ENCODE measurements around the gene HUS1.
A peak's percentile ranks its signal among the peaks of the same experiment; 100 is the strongest.
"Not testable (repeated sequence)": the region's sequence is repeated elsewhere in the genome, so short reads cannot be mapped to it uniquely, and the experiment has no call there.

HUS1 gene

GRCh38 chr7:47991741-47992311, 12.4 kb upstream of the HUS1 start:
- peak; percentile 78 for TF ChIP-seq CTCF (IDR thresholded peaks at IDR 0.05; ENCODE audit: borderline replicate concordance, insufficient read depth, low read depth, low read length)
- H3K4me3 ChIP-seq (ENCODE audit: low read depth, low read length), result peak overlapping the region; percentile 63

DNA sequence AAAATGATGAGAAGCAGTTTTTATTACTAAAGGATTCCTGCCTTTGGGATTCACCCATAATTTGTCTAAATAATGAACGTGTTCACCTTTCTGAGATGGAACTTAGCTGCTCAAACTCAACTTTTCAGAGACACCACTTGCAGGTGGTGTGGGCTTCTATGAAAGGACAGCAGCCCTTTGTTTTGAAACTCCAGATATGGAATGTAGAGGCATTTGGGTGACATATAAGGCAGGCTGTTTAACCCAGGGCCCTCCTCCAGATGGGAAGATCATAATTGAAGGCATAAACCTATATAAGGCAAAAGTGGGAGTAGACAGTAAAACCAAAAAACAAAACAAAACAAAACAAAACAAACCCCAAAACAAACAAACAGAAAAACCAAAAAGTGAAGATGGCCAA, 11.9 kb upstream of the HUS1 start:
- TF ChIP-seq CTCF (IDR thresholded peaks at IDR 0.05; ENCODE audit: borderline replicate concordance, insufficient read depth, low read depth, low read length), result no peak
- no peak overlapping the region for H3K4me3 ChIP-seq (ENCODE audit: low read depth, low read length)

DNA sequence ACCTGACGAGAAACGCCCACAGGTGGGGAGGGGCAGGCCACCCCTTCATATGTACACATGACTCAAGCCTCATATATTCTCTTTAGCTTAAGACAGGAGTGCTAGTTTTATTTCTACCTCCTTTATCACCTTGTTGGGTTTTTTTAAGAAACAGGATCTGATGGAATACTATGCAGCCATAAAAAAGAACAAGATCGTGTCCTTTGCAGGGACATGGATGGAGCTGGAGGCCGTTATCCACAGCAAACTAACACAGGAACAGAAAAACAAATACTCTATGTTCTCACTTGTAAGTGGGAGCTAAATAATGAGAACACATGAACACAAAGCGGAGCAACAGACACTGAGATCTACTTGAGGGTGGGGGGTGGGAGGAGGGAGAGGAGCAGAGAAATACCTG, 11.2 kb upstream of the HUS1 start:
- TF ChIP-seq CTCF (IDR thresholded peaks at IDR 0.05; ENCODE audit: borderline replicate concordance, insufficient read depth, low read depth, low read length), result no peak
- no peak overlapping the region for H3K4me3 ChIP-seq (ENCODE audit: low read depth, low read length)

DNA sequence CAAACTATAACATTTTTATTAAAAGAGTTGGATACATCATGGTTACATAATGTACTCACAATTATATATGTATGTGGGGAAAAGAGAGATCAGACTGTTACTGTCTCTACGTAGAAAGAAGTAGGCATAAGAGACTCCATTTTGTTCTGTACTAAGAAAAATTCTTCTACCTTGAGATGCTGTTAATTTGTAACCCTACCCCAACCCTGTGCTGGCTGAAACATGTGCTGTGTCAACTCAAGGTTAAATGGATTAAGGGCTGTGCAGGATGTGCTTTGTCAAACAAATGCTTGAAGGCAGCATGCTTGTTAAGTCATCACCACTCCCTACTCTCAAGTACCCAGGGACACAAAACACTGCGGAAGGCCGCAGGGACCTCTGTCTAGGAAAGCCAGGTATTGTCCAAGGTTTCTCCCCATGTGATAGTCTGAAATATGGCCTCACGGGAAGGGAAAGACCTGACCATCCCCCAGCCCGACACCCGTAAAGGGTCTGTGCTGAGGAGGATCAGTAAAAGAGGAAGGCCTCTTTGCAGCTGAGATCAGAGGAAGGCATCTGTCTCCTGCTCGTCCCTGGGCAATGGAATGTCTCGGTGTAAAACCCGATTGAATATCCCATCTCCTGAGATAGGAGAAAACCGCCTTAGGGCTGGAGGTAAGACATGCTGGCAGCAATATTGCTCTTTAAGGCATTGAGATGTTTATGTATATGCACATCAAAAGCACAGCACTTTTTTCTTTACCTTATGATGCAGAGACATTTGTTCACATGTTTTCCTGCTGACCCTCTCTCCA, 10.4 kb upstream of the HUS1 start:
- H3K4me3 ChIP-seq (ENCODE audit: low read depth, low read length), result not testable (repeated sequence)

GRCh38 chr7:47988496-47989386, 9.3 kb upstream of the HUS1 start:
- TF ChIP-seq CTCF (IDR thresholded peaks at IDR 0.05; ENCODE audit: borderline replicate concordance, insufficient read depth, low read depth, low read length), result peak; percentile 55; the same call in 1 of the 2 replicates
- no peak overlapping the region for H3K4me3 ChIP-seq (ENCODE audit: low read depth, low read length)

- H3K4me3 ChIP-seq (ENCODE audit: low read depth, low read length), result no peak overlapping the region
- no peak for TF ChIP-seq CTCF (IDR thresholded peaks at IDR 0.05; ENCODE audit: borderline replicate concordance, insufficient read depth, low read depth, low read length)
These were observed 3.2 kb upstream of the HUS1 start for GRCh38 chr7:47982610-47983009.

DNA sequence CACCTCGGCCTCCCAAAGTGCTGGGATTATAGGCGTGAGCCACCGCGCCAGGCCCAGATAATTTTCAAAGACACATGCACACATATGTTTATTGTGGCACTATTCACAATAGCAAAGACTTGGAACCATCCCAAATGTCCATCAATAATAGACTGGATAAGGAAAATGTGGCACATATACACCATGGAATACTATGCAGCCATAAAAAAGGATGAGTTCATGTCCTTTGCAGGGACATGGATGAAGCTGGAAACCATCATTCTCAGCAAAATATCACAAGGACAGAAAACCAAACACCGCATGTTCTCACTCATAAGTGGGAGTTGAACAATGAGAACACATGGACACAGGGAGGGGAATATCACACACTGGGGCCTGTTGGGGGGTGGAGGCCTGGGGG, 1.2 kb upstream of the HUS1 start:
- not testable (repeated sequence) for H3K4me3 ChIP-seq (ENCODE audit: low read depth, low read length)

DNA sequence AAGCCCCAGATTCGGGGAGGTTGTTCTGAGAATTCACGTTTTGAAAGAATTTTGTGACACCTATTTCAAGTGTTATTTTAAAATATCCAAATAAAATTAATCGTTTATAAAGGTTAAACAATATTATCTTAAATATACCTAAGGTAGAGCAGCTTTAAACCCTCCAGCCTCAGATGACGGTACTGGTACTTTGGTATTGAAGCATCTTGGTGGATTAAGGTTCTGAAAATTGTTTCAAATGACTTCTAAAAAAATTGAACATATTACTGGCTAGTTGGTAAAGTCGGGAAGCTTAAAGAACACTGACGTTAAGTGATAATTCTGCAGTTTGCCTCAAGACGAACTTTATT, 392 bp upstream of the HUS1 start:
- no peak for TF ChIP-seq CTCF (IDR thresholded peaks at IDR 0.05; ENCODE audit: borderline replicate concordance, insufficient read depth, low read depth, low read length)
- H3K4me3 ChIP-seq (ENCODE audit: low read depth, low read length), result peak overlapping the region; percentile 59
